Measurements from ENCODE around the gene ST7.
"Not testable (repeated sequence)": the region's sequence is repeated elsewhere in the genome, so short reads cannot be mapped to it uniquely, and the experiment has no call there.

Gene ST7

DNA sequence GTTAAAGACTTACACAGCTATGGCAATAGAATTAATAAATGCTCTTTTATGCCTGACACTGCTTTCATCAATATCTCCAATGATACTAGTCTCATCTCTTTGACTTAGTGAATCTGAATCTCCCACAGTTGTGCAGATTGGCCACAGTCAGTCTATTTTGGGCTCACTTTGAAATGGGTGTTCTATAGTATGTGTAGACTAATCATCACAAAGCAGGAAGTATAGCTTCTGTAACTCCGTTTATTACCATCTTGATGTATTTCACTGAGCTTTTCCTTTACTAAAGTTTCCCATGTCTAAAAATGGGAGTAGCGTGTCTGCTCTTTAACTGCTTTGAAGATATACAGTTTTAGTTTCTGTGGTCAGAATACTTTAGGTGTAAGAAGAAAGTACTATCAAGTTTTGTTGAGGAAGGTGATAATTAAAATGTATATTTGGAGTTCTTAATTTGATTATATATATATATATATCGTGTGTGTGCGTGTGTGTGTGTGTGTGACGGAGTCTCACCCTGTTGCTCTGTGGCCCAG lies 70.1 kb downstream of the ST7 start:
- DNase-seq: no peak

DNA sequence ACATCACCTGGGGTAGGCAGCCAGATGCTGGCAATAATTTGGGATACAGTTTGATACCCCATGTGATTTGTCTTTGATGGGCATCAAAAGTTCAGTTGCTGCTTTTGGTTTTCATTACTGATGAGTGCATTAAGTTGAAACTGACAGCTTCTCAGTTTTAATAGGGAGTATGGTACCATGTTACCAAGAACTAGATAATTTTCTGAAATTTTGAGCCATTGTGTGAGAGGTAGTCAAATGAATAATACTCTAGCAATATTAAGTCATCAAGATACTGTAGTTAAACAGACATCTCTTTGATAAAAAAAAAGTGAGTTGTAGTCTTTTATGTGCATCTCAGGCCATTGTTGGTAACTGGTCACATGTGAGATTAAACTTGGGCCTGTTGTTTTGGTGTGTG lies 71.5 kb downstream of the ST7 start:
- no peak for DNase-seq

DNA sequence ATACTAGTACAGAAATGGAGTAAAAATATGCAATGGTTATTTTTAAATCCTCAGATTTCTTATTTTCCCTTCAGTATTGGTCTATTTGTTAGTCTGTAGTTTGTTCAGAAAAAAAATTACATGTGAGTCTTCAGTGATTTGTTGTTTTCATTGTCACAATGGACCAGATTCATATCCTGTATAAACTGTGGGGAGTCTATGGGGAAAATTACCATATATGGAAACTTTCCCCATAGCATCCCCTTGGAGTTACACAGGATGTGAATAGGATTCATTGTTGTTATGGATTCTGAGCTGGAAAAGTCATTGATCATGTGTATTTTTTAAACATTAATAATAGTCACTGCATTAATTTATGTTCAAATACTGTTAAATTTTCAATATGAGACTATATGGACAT lies 72.6 kb downstream of the ST7 start:
- DNase-seq: no peak

DNA sequence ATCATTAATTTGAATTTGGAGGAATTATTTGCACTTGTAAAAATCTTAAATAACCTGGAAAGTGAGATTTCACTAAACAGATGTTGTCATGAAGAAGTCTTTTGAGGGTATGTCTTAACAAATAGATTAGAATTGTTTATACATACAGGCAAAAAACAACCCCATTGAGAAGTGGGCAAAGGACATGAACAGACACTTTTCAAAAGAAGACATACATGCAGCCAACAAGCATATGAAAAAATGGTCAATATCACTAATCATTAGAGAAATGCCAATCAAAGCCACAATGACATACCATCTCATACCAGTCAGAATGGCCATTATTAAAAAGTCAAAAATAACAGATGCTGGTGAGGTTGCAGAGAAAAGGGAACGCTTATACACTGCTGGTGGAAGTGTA lies 77.0 kb downstream of the ST7 start:
- DNase-seq: not testable (repeated sequence)

DNA sequence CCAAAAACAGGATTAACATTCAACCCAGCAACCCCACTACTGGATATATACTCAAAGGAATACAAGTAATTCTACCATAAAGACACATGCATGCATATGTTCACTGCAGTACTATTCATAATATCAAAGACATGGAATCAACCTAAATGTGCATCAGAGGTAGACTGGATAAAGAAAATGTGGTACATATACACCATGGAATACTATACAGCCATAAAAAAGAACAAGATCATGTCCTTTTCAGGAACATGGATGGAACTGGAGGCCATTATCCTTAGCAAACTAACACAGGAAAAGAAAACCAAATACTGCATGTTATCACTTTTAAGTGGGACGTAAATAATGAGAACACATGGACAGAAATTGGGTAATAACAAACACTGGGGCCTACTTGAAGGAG lies 77.5 kb downstream of the ST7 start:
- DNase-seq: not testable (repeated sequence)

DNA sequence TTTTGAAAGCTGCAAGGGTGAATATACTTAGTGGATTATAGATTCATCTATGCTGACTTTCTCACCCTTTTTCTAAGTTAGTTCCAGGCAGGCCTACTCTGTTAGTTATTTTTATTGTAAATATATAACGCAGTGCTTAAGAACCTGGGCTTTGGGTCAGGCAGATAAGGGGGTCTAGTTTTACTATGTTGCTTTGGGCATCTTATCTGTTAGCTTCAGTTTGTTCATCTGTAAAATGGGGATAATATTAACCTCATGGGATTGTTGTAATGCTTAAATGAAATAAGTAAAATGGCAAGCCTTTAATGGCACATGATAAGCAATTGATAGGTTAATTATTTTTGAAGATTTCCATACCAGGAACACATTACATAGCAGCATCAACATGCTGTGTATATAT lies 79.5 kb downstream of the ST7 start:
- DNase-seq: no peak

DNA sequence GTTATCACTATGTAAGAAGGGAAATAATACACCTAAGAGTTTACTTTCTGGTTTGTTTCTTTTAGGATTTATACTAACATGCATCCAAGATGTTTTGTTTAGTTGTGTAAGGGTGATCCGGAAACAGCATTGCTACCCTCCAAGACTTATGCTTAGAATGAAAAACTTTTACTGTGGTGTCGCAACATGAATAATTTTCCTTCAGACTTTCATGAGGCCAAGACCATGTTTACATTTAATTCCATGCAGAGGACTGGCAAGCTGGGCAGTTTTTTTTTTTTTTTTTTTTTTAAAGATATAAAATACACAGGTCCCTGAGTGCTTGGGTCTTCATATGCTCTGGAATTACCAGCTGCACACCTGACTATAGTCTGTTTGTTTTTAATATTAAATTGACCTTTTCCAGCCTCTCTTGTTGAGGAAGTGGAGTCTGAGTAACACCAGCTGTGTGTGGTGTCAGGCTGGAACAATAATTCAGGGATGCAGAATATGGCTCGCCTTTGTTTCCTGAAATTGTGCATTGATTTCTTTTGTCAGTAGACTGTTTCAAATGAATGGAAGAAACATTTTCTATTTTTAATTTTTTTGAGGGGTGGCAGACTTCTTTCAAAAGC lies 81.7 kb downstream of the ST7 start:
- DNase-seq: no peak

DNA sequence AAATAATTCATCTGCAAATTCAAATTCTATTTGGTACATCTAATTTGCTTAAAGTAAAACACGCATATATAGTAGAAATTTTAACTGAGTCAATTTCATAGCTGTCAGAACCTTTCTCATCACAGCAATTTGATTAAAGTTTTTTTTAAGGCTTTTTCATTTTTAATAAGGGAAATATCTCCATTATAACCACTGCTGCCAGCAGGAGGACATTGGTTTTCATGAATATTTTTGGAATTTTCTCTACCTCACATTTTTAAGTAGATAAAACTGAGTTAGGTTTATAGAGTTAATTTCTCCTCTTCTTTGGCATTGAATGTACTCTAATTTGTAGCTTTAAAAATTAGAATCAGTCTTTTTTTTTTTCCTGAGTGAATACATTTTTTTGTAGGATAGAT lies 82.2 kb downstream of the ST7 start:
- DNase-seq: no peak

DNA sequence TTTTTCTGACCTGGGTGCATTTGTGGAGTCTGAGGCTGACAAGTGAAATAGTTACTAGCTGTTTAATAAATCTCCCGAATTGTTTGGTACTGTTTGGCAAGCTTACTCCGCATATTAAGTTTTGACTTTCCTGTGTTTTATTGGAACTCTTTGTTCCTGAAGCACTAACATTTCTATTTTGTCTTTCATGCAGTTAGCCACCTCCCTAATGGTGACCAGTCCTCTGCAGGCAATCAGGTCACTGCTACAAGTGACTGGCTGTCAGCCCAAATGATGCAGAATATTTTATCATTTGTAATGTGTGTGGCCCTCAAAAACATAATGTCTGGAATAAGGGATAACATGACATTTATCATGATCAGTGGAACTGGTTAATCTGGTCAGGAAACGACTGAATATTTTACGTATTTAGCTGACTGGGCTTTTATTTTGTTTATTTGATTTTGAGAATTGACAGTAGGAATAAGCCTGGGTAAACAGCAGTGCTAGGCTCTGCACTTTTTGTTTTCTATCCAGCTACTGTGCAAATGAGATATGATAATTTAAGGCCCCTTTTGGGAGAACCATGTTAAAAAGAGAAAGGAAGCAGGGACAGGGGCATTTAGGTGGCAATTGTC lies 82.9 kb downstream of the ST7 start:
- DNase-seq: no peak

DNA sequence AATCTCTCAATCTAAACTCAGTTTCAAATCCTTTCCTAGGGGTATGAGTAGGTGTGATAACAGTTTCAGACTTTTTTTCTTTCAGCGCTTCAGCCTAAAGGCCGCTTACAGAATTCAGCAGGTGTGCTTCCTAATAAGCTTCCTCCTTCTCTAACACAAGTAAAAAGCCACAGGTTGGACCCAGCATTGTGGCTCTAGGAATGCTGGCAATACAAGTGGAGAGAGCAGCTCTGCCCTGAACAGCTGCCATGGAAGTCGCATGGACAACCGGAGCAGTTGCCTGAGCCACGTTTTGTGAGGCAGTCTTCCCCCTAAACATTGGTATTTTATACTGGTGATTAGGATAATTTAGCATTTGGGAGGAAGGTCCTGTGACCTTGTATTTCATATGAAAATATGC lies 83.5 kb downstream of the ST7 start:
- DNase-seq: peak in 1 of 56 donors; percentile 15

DNA sequence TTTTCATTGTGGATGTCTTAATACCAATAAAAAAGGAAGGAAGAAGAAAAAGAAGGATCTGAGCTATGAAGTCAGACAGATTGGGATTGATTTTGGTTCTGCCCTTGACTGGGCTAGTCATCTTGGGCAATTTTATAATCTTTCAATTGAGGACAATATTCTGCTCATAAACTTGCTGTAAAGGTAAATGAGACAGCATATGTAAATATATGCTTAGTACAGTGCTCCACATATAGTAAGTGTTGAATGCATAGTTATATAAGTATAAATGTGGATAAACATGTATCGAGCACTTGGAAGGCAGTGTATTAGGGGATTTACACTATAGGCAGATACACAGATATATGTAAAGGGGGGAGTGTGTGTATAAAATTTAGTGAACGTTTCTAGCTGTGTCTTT lies 85.1 kb downstream of the ST7 start:
- no peak for DNase-seq

DNA sequence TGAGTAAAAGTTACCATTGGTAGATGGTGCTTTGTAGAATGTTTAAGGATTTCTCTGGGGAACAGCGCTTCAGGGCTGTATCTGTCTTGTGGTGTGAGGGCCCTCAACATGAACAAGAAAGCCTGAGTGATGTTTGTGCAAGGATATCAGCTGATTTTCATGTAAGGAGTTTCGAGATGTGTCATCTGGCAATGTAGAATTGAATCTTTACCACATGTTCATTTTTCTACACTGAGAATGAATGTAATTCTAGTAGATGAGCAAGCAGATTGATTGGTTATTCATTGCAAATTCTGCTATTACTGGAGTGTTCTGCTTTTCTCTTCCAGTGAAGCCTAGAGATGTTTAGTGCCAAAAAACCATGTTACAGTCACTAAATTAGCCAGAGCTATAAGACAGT lies 87.7 kb downstream of the ST7 start:
- no peak for DNase-seq

DNA sequence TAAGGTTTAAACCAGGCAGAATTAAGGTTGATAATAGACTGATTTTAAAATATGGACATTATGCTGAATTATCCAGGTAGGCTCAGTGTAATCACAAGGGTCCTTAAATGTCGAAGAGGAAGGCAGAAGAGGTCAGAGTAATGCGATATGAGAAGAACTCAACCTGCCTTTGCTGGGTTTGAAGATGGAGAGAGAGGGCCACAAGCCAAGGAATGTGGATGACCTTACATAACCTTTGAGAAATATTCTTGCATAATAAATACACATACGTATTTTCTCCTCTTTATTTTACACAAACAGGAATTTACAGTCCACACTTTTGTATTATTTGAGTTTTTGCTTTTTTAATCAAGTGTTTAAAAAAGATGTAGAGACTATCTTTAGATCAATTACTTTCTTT lies 88.5 kb downstream of the ST7 start:
- no peak for DNase-seq

DNA sequence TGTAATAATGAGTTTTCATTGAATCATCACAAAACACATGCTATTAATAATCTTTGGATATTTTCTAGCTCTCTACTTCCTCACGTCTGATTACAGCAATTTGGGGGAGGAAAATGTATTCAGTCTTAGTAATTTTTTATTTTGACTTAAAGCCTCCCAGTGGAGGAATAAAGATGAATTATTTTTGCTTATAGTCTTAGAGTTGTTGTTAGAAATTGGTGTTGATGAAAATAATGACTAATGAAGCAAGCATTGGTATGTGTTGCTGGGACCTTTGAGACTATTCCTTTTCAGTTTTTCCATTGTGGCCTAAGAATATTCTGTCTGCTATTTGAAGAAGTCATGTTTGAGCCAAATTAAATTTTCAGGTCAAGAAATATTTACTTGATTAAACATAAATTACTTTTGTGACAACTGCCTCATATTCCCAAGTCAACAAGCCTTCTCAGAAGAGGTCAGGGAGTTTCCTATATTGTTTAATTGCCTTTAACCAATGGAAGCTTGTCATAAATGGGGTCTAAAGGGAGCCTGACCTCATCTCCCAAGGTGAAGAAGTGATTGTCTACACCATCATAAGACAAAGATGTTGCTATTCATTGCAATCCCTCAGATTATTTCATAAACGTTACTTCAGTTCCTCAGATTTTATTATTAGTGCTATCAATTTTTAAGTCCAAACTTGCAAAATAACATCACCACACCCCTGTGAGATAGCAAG lies 90.0 kb downstream of the ST7 start:
- DNase-seq: no peak

DNA sequence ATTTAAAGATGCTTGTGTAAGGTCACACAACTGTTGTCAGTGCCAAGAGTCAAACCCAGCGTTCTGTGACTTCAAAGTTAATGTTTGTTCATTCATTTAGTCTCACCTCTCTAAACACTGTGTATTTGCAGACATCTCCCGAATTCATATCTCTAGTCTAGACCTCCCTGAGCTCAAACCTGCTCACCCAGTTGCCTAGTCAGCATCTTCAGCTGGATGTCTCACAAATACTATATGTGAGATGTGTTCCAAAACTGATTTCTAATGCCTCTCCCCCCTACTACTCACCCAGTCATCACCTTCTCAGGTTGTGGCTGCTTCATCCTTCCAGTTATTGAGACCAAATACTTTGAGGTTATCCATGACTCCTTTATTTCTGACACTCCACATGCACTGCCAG lies 91.4 kb downstream of the ST7 start:
- no peak for DNase-seq

DNA sequence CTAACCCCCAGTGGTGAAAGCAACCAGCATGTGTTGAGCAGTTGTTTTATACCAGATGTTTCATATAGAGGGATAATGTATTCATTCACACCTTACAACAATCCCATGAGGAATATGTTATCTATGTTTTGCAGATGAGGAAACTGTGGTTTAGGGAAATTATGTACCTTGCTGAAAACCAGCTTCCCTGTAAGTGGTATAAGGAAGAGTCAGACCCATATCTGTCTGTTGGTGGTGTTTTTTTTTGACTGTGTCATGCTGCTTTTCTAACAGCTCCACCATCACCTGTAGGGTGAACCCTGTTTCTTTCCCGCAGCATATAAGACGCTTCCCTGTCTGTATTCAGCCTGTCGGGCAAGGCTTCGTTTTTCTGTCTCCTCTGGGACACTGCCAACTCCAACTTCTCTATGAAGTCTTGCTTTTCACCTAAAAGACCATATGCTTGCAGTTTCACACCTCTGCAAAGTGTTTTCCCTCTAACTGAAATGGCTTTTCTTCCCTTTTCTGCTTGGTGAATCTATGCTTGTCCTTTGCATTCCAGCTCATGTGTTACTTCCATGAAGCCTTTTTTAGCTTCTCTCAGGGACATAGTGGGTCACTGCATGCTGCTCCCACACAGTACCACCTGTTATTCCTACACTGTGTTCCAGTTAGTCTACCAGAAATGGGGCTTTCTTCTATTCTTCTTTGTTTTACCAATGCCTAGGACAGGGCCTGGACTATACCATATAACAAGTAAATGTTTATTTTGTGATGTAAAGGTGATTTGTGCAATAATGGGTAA lies 92.8 kb downstream of the ST7 start:
- DNase-seq: no peak

DNA sequence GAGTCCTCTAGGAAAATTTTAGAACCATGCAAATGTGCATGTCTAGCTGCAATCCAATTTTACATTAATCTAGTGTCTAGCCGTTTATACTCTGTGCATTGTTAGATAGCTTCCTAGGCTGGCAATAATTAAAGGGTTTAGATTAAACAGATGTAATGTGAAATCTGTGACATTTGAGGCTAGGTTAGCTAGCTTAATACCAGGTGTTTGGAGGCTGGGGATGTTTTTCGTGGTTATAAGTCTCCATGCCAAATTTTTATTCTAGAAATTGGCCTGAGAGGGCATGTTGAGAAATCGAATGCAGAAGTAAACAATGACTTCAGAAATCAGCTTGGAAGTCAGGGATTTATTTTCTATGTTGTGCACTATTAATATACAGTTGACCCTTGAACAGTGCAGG lies 94.2 kb downstream of the ST7 start:
- no peak for DNase-seq

DNA sequence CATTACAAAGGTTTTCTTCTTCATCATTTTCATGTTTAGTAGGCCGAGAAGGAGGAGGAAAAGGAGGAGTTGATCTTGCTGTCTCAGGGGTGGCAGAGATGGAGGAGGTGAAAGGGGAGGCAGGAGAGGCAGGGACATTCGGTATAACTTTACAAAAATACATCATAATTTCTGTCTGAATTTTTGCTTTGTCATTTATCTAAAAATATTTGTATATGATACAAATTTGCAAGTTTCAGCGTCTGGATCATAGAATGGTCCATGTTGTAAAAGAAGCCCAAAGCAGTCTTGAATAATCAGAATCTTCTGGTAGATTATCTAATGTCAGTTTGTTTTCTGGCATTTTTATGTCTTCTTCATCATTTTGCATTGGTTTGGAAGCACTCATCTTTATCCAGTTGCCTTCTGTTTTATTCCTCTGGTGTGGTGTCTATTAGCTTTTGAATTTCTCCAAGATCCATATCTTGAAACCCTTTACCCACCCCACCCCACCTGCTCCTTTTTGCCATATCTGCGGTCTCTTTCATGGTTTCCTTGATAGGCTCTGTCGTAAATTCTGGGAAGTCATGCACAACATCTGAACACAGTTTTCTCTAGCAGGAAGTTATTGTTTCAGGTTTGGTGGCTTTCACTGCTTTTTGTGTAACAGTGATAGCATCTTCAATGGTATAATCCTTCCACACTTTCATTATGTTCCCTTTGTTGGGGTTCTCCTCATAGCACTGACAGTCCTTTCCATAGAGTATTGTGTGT lies 95.0 kb downstream of the ST7 start:
- DNase-seq: no peak

DNA sequence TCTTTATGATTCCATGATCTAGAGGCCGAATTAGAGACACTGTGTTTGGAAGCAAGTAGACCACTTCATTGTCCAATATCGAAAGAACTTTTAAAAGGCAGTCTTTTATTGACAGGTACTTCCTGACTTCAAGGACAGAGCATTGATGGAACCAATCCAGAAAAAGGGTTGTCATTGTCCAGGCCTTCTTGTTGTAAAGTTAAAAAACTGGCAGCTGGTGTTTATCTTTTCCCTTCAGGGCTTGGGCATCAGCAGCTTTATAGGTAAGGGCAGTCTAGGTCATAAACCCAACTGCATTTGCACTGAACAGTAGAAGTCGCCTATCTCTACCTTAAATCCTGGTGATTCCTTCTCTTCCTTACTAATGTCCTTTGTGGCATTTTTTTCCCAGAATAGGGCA lies 95.6 kb downstream of the ST7 start:
- no peak for DNase-seq

DNA sequence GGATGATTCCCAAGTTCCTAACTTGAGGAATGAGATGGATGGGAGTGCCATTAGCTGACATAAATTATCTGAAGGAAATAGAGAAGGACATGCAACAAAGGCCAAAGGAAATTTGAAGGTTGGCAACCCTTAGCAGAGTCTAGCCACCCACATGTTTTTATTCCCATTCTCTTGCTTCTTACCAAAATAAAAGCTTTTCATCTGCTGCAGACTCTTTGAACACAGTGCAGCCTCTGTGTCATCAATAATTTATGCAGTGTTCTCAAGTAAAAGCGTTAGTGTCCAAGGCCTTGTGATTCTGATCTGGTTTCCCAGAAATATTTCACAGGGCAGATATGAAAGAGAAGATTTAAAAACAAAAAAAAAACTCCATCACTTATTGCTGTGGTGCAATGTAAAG lies 98.5 kb downstream of the ST7 start:
- DNase-seq: peak in 8 of 56 donors; percentile 4 to 26 (median 19)

DNA sequence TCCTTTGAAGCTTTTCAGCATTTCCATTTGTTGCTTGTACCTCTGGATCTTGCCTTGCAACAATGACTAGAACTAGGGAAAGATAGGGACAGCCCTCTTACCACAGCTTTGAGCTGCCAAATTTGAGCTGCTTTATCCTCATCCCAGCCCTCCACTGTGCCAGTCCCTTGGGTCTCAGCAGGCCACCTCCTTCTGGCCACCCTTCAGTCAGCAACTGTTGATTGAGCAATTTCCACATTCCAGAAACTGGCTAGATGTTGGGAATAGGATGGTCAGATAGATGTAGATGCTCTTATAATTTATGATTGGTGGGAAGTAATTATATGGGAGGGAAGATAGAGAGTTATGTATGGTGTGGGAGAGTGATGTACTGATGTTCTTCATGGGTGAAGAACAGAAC lies 100.1 kb downstream of the ST7 start:
- DNase-seq: no peak

All from nucleus accumbens (tissue), 56 donors.